ENCODE results near the gene PMS2. TPM values are rescaled to one million over a fixed set of nuclear protein-coding genes. Genes with fewer than 3 reads are reported as not detected.

The PMS2 gene
- total and polyA plus RNA-seq, 2 donors from 2014 or later: 8.9 to 21.6 TPM

- intact Hi-C loops (cut with DNase I): no loop called here
- H3K27me3 ChIP-seq (ENCODE audit: control insufficient read depth, insufficient read depth, low read length): no peaks in the 10 kb centered on the region
- FAIRE-seq (no peak), DNase-seq (no peak)
- H3K9ac ChIP-seq (ENCODE audit: low read length in 3 of 3): no peak overlapping the region
- no peak for TF ChIP-seq CTCF (IDR thresholded peaks at IDR 0.05; ENCODE audit: borderline replicate concordance, extremely low read depth, insufficient read depth)
- no peak overlapping the region for H3K27ac ChIP-seq (ENCODE audit: low read depth in 2 of 2, low read length in 2 of 2)
- H3K4me1 ChIP-seq (ENCODE audit: control insufficient read depth in 2 of 3, insufficient read depth in 2 of 3, low read depth in 1 of 3, low read length in 3 of 3): peaks cover 0 to 6% (median 5%) of the 10 kb centered on the region in 3 donors
- H3K36me3 ChIP-seq (ENCODE audit: control insufficient read depth in 2 of 3, insufficient read depth in 3 of 3, low read length in 3 of 3): peaks cover 5 to 24% (median 15%) of the 10 kb centered on the region in 3 donors
- H3K9me3 ChIP-seq (ENCODE audit: control insufficient read depth in 2 of 3, insufficient read depth in 1 of 3, low read length in 3 of 3): no peaks in the 10 kb centered on the region
- H3K4me3 ChIP-seq (ENCODE audit: low read length in 3 of 3): no peak overlapping the region
These were observed 7.8 kb upstream of the PMS2 start for GRCh38 chr7:6016653-6016966.

GRCh38 chr7:6015917-6016652 lies 7.2 kb upstream of the PMS2 start:
- peaks cover 0 to 6% (median 5%) of the 10 kb centered on the region in 3 donors for H3K4me1 ChIP-seq (ENCODE audit: control insufficient read depth in 2 of 3, insufficient read depth in 2 of 3, low read depth in 1 of 3, low read length in 3 of 3)
- intact Hi-C loops (cut with DNase I): no loop called here
- DNase-seq (peak in 1 of 5 donors; percentile 84), FAIRE-seq (no peak)
- H3K9ac ChIP-seq (ENCODE audit: low read length in 3 of 3): peak overlapping the region in 1 of 3 donors; percentile 41
- no peak overlapping the region for H3K4me3 ChIP-seq (ENCODE audit: low read length in 3 of 3)
- H3K27ac ChIP-seq (ENCODE audit: low read depth in 2 of 2, low read length in 2 of 2): no peak overlapping the region
- H3K9me3 ChIP-seq (ENCODE audit: control insufficient read depth in 2 of 3, insufficient read depth in 1 of 3, low read length in 3 of 3): no peaks in the 10 kb centered on the region
- TF ChIP-seq CTCF (IDR thresholded peaks at IDR 0.05; ENCODE audit: borderline replicate concordance, extremely low read depth, insufficient read depth): no peak
- no peaks in the 10 kb centered on the region for H3K27me3 ChIP-seq (ENCODE audit: control insufficient read depth, insufficient read depth, low read length)
- H3K36me3 ChIP-seq (ENCODE audit: control insufficient read depth in 2 of 3, insufficient read depth in 3 of 3, low read length in 3 of 3): peaks cover 3 to 24% (median 13%) of the 10 kb centered on the region in 3 donors

GRCh38 chr7:6012355-6013104 lies 3.7 kb upstream of the PMS2 start:
- Histone ChIP-seq H3K4me1 (ENCODE audit: control insufficient read depth in 2 of 3, insufficient read depth in 2 of 3, low read depth in 1 of 3, low read length in 3 of 3) (peaks cover 0 to 6% (median 5%) of the 10 kb centered on the region in 3 donors), H3K4me3 (ENCODE audit: low read length in 3 of 3) (peak overlapping the region in 1 of 3 donors; percentile 4), H3K36me3 (ENCODE audit: control insufficient read depth in 2 of 3, insufficient read depth in 3 of 3, low read length in 3 of 3) (peaks cover 0 to 11% (median 8%) of the 10 kb centered on the region in 3 donors), H3K27ac (ENCODE audit: low read depth in 2 of 2, low read length in 2 of 2) (peak overlapping the region; percentile 15 to 17), H3K9me3 (ENCODE audit: control insufficient read depth in 2 of 3, insufficient read depth in 1 of 3, low read length in 3 of 3) (no peaks in the 10 kb centered on the region), H3K27me3 (ENCODE audit: control insufficient read depth, insufficient read depth, low read length) (no peaks in the 10 kb centered on the region), H3K9ac (ENCODE audit: low read length in 3 of 3) (no peak overlapping the region)
- DNase-seq: no peak
- intact Hi-C loops (cut with DNase I): no loop called here
- no peak for TF ChIP-seq CTCF (IDR thresholded peaks at IDR 0.05; ENCODE audit: borderline replicate concordance, extremely low read depth, insufficient read depth)
- no peak for FAIRE-seq

All from kidney (tissue), 14 donors.